GM12865 (cell line): ENCODE data around the gene GRK5.

Experiments used
- DNase-seq: peaks from one replicate; pipeline ENCODE4 v3.0.0; 2010; ENCODE audit warnings: low read depth
- H3K4me3 ChIP-seq: 2 replicates; pipeline ENCODE4 v1.5.1; 2011; ENCODE audit warnings: mild to moderate bottlenecking, low read depth, low read length, control low read depth
- TF ChIP-seq, protein P1 (sequence below): IDR thresholded peaks from 2 replicates; pipeline ENCODE4 v1.5.1; 2011; ENCODE audit warnings: low read length, control low read depth, low read depth, inconsistent platforms; ENCODE audit not compliant: insufficient read depth; ENCODE audit errors: missing control alignments

The GRK5 gene

GRCh38 chr10:119250641-119251314 is 43.4 kb downstream of the GRK5 start:
- TF ChIP-seq, protein P1, sequence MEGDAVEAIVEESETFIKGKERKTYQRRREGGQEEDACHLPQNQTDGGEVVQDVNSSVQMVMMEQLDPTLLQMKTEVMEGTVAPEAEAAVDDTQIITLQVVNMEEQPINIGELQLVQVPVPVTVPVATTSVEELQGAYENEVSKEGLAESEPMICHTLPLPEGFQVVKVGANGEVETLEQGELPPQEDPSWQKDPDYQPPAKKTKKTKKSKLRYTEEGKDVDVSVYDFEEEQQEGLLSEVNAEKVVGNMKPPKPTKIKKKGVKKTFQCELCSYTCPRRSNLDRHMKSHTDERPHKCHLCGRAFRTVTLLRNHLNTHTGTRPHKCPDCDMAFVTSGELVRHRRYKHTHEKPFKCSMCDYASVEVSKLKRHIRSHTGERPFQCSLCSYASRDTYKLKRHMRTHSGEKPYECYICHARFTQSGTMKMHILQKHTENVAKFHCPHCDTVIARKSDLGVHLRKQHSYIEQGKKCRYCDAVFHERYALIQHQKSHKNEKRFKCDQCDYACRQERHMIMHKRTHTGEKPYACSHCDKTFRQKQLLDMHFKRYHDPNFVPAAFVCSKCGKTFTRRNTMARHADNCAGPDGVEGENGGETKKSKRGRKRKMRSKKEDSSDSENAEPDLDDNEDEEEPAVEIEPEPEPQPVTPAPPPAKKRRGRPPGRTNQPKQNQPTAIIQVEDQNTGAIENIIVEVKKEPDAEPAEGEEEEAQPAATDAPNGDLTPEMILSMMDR, result no peak
- DNase-seq, result no peak
- H3K4me3 ChIP-seq, result no peak overlapping the region

DNA sequence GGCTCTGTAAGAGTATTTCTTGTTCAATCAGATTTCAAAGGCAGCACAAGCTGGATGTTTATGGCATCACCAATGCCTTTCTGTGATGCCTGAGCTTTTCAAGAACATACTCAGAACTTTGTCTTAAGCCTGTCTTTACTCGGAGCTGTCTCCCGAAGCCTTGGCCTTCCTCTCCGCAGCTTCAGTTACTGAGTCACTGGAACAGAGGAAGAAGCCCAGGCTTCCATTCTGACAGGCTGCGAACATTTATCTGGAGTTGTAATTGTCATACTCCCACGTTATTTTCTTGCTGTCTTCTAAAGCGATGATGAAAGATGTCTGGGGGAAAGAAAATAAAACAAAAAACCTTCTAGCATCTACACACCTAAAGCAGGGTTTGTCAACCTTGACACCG is 43.9 kb downstream of the GRK5 start:
- no peak for DNase-seq
- TF ChIP-seq, protein P1, result no peak
- no peak overlapping the region for H3K4me3 ChIP-seq

- no peak for DNase-seq
- TF ChIP-seq, protein P1, result no peak
- no peak overlapping the region for H3K4me3 ChIP-seq
Measured at GRCh38 chr10:119252051-119252465, 44.7 kb downstream of the GRK5 start.

- no peak for DNase-seq
- no peak overlapping the region for H3K4me3 ChIP-seq
- TF ChIP-seq, protein P1, result no peak
Measured at GRCh38 chr10:119252470-119253151, 45.2 kb downstream of the GRK5 start.

GRCh38 chr10:119253433-119254174 is 46.2 kb downstream of the GRK5 start:
- DNase-seq, result no peak
- TF ChIP-seq, protein P1, result no peak
- no peak overlapping the region for H3K4me3 ChIP-seq

GRCh38 chr10:119254335-119254734 is 47.0 kb downstream of the GRK5 start:
- no peak for DNase-seq
- TF ChIP-seq, protein P1, result no peak
- H3K4me3 ChIP-seq, result no peak overlapping the region
